Neuron (in vitro differentiated cells): ENCODE measurements around the gene FLYWCH1.
A peak's percentile ranks its signal among the peaks of the same experiment; 100 is the strongest.

Experiments
- H2AFZ ChIP-seq: one replicate; pipeline ENCODE4 v1.6.1; 2013; ENCODE audit warnings: low read depth, mild to moderate bottlenecking, inconsistent platforms, low read length, moderate library complexity
- H3K27me3 ChIP-seq: one replicate; pipeline ENCODE4 v1.6.1; 2013; ENCODE audit warnings: low read length; ENCODE audit not compliant: insufficient read depth
- H3K36me3 ChIP-seq: one replicate; pipeline ENCODE4 v1.6.1; 2013; ENCODE audit warnings: low read length; ENCODE audit not compliant: insufficient read depth
- H3K4me1 ChIP-seq: one replicate; pipeline ENCODE4 v1.6.1; 2013; ENCODE audit warnings: low read length; ENCODE audit not compliant: insufficient read depth
- H3K4me3 ChIP-seq: 2 replicates; pipeline ENCODE4 v1.5.1; 2013; ENCODE audit warnings: mild to moderate bottlenecking, low read length, moderate library complexity
- H3K9me3 ChIP-seq: one replicate; pipeline ENCODE4 v1.6.1; 2013; ENCODE audit warnings: low read length

Gene FLYWCH1, protein sequence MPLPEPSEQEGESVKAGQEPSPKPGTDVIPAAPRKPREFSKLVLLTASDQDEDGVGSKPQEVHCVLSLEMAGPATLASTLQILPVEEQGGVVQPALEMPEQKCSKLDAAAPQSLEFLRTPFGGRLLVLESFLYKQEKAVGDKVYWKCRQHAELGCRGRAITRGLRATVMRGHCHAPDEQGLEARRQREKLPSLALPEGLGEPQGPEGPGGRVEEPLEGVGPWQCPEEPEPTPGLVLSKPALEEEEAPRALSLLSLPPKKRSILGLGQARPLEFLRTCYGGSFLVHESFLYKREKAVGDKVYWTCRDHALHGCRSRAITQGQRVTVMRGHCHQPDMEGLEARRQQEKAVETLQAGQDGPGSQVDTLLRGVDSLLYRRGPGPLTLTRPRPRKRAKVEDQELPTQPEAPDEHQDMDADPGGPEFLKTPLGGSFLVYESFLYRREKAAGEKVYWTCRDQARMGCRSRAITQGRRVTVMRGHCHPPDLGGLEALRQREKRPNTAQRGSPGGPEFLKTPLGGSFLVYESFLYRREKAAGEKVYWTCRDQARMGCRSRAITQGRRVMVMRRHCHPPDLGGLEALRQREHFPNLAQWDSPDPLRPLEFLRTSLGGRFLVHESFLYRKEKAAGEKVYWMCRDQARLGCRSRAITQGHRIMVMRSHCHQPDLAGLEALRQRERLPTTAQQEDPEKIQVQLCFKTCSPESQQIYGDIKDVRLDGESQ

DNA sequence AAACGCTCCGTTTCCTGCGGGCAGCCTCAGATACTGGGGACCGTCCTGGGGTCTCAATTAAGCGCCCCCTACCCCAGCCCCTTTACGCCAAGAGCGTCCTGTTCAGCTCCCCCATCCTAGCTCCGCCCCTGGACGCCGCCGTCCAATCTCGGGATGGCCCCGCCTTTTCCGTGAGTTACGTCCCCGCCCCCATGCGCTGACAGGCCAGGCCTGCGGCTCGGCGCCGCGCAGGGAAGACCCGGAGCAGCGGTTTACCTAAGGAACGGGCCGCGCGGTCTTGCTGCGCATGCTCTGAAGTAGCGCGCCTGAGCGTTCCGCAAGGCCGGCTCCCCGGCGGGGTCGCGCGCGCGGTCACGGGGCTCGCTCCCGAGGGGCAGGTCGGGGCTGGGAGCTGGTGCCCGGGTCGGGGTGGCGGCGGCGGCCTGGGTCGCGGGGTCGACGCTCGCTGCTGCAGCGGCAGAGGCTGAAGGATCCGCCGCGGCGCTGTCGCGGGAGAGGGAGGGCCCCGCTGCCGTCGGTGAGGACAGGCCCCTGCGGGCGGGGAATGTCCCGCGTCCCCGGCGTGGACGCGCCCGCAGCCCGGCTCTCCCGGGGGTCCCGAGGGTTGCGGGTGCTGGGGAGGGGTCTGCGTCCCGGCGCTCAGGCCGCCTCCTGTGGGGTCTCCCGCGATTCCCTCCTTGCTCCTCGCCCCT lies at the start of gene FLYWCH1:
Gene FLYWCH1, plus strand, starts transcription at position 294 of the 692 bp plus-strand sequence. CDS start 17,755 bp downstream, outside the sequence.
- Histone ChIP-seq H2AFZ (peak within 1 kb of the TSS; percentile 97), H3K4me3 (peak within 1 kb of the TSS; percentile 90), H3K27me3 (no peaks in the 10 kb centered on the region), H3K36me3 (peaks cover 15% of the 10 kb centered on the region), H3K9me3 (no peaks in the 10 kb centered on the region), H3K4me1 (peaks cover 11% of the 10 kb centered on the region)

DNA sequence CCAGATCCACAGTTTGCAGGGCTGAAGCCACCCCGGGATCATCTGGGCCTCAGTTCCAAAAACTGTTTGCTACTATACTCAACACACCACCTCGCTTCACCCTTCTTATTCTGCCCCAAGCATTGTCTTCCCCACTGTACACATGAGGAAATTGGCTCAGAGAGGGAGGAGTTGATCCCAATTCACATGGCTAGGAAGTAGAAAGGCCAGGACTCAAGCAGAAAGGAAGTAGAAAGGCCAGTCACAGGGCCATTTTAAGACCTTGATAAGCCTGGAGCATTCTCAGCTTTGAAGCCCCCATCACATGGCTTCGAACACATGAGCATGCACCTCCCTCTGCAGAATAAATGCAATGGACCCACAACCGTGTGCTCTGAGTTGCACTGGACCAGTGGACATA lies 46.1 kb upstream of the FLYWCH1 start:
- Histone ChIP-seq H3K4me1 (peaks cover 3% of the 10 kb centered on the region), H3K36me3 (no peaks in the 10 kb centered on the region), H3K4me3 (no peak overlapping the region), H3K9me3 (no peaks in the 10 kb centered on the region), H3K27me3 (peaks cover 2% of the 10 kb centered on the region), H2AFZ (no peak overlapping the region)

- no peaks in the 10 kb centered on the region for H3K36me3 ChIP-seq
- H3K4me3 ChIP-seq = no peak overlapping the region
- no peak overlapping the region for H2AFZ ChIP-seq
- H3K27me3 ChIP-seq = peaks cover 3% of the 10 kb centered on the region
- no peaks in the 10 kb centered on the region for H3K9me3 ChIP-seq
- peaks cover 3% of the 10 kb centered on the region for H3K4me1 ChIP-seq
Measured at GRCh38 chr16:2866431-2866830, 45.3 kb upstream of the FLYWCH1 start.

GRCh38 chr16:2867661-2867986 lies 44.1 kb upstream of the FLYWCH1 start:
- Histone ChIP-seq H3K27me3 (peaks cover 6% of the 10 kb centered on the region), H3K4me3 (peak overlapping the region; percentile 54), H2AFZ (peak overlapping the region; percentile 46), H3K36me3 (no peaks in the 10 kb centered on the region), H3K9me3 (no peaks in the 10 kb centered on the region), H3K4me1 (peaks cover 3% of the 10 kb centered on the region)

GRCh38 chr16:2867987-2868789 lies 43.5 kb upstream of the FLYWCH1 start:
- Histone ChIP-seq H3K36me3 (no peaks in the 10 kb centered on the region), H3K27me3 (peaks cover 6% of the 10 kb centered on the region), H3K9me3 (no peaks in the 10 kb centered on the region), H3K4me3 (peak overlapping the region; percentile 54), H3K4me1 (peaks cover 3% of the 10 kb centered on the region), H2AFZ (peak overlapping the region; percentile 46)

GRCh38 chr16:2871926-2872325 lies 39.8 kb upstream of the FLYWCH1 start:
- Histone ChIP-seq H3K4me3 (no peak overlapping the region), H3K4me1 (peaks cover 3% of the 10 kb centered on the region), H3K9me3 (no peaks in the 10 kb centered on the region), H3K36me3 (no peaks in the 10 kb centered on the region), H3K27me3 (peaks cover 6% of the 10 kb centered on the region), H2AFZ (no peak overlapping the region)

GRCh38 chr16:2874032-2874911 lies 37.5 kb upstream of the FLYWCH1 start:
- peaks cover 6% of the 10 kb centered on the region for H3K27me3 ChIP-seq
- no peaks in the 10 kb centered on the region for H3K4me1 ChIP-seq
- no peak overlapping the region for H3K4me3 ChIP-seq
- H2AFZ ChIP-seq = no peak overlapping the region
- no peaks in the 10 kb centered on the region for H3K36me3 ChIP-seq
- H3K9me3 ChIP-seq = no peaks in the 10 kb centered on the region

DNA sequence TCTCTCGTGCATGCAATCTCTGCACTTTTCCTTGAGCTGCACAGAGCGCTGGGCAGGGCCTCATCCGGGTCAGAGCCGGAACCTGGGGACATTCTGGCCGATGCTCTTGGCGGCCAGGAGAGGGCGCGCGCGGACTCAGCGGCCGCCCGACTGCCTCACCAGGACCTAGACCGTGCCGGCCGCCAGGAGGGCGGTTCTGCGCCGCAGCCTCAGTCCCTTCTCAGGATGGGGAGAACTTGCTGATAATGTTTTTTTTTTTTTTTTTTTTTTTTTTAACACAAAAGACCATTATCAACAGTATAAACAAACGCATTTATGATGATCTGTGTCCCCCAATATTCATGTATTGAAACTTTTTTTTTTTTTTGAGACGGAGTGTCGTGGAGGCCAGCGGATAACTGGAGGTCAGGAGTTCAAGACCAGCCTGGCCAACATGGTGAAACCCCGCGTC lies 36.8 kb upstream of the FLYWCH1 start:
- Histone ChIP-seq H3K9me3 (no peaks in the 10 kb centered on the region), H3K4me1 (no peaks in the 10 kb centered on the region), H3K27me3 (peaks cover 6% of the 10 kb centered on the region), H3K36me3 (no peaks in the 10 kb centered on the region), H3K4me3 (no peak overlapping the region), H2AFZ (no peak overlapping the region)

DNA sequence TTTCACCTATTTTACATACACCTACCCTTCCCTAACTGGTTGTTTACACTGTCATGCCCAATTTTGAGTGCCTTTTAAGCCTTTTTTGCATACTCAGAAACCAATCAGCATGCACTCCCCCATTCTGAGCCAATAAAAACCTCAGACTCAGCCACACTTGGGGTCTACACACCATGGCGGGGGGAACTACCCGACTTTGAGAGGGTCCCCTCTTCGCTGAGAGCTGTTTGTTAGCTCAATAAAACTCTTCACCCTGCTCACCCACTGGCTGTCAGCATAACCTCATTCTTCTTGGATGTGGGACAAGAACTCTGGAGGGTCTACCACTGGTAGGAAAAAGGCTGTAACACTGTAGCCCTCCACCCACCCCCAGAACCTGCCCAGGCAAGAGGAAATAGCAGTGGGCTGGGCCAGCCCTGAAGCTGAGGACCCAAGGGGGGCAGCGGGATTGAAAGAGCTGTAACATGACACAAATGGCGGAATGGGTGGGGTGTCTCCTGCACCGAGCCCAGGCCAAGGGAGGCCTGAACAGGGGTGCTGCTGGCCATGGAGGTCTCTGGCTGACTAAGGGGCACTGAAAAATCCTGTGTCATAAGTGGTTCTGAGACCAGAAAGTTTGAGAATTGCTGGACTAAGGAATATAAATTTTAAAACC lies 31.8 kb upstream of the FLYWCH1 start:
- H3K36me3 ChIP-seq = no peaks in the 10 kb centered on the region
- no peaks in the 10 kb centered on the region for H3K9me3 ChIP-seq

GRCh38 chr16:2881783-2882649 lies 29.7 kb upstream of the FLYWCH1 start:
- Histone ChIP-seq H3K9me3 (no peaks in the 10 kb centered on the region), H3K36me3 (no peaks in the 10 kb centered on the region), H3K4me1 (peaks cover 6% of the 10 kb centered on the region), H2AFZ (peak overlapping the region; percentile 92), H3K4me3 (peak overlapping the region; percentile 92), H3K27me3 (no peaks in the 10 kb centered on the region)

More for the DNA sequence above, 31.8 kb upstream of the FLYWCH1 start:
- Histone ChIP-seq H3K4me3 (no peak overlapping the region), H3K27me3 (no peaks in the 10 kb centered on the region), H2AFZ (no peak overlapping the region), H3K4me1 (peaks cover 6% of the 10 kb centered on the region)
